Lower leg skin (tissue), 4 donors: ENCODE results near the gene WIZ. TPM values are rescaled to one million over a fixed set of nuclear protein-coding genes. Genes with fewer than 3 reads are reported as not detected.

Experiments
- DNase-seq, 2 donors: peaks; one replicate each; pipeline ENCODE4 v3.0.0-alpha.2; 2019; ENCODE audit warnings: low spot score in 2 of 2
- H3K4me3 ChIP-seq: fragments of 200-600 bp; sonication (generic); 2 replicates; pipeline ENCODE4 v1.5.1; 2017; ENCODE audit warnings: mild to moderate bottlenecking, low read depth; ENCODE audit not compliant: poor library complexity, severe bottlenecking
- CTCF ChIP-seq, 3 donors: fragments of 450-650 bp; IDR thresholded peaks; one replicate each; pipeline ENCODE4 v1.5.1; 2016; ENCODE audit warnings: antibody characterized with exemption in 3 of 3, mild to moderate bottlenecking in 3 of 3, moderate library complexity in 2 of 3
- POLR2A ChIP-seq, 2 donors: fragments of 450-650 bp; IDR thresholded peaks; one replicate each; pipeline ENCODE4 v1.6.1; 2016 to 2017; ENCODE audit warnings: antibody characterized with exemption in 2 of 2, mild to moderate bottlenecking in 1 of 2, moderate library complexity in 1 of 2
- WGBS, 2 donors: methylation state at CpG; one replicate each; pipeline ENCODE4 v1.1.5; 2018; 5-methylcytosine and 5-hydroxymethylcytosine counted together
- intact Hi-C: fragments of 100-400 bp; cut with DNase I; formaldehyde crosslinking; loops from one replicate; pipeline ENCODE4 v1.15.0; 2023; ENCODE audit warnings: low total_unique reads
- total RNA-seq, 4 donors: library from RNA; depleted of rRNA; stranded (reverse); fragments of >200 nt; gene quantifications; one replicate each; pipeline ENCODE4 v1.1.0, GENCODE V29; 2016

The WIZ gene
- total RNA-seq, 4 donors from 2014 or later = 28.4 to 52.9 (median 43.8) TPM

GRCh38 chr19:15436012-15436825 lies 13.5 kb downstream of the WIZ start:
- intact Hi-C loops = no loop called here
- no peak for TF ChIP-seq POLR2A (IDR thresholded peaks at IDR 0.05)
- 87% methylated on average over 9 to 10 of the region's 10 CpGs for WGBS, 2 donors

GRCh38 chr19:15433519-15434069 lies 16.2 kb downstream of the WIZ start:
- TF ChIP-seq POLR2A (IDR thresholded peaks at IDR 0.05) = no peak
- no peak for TF ChIP-seq CTCF (IDR thresholded peaks at IDR 0.05)
- no peak for DNase-seq
- H3K4me3 ChIP-seq = no peak overlapping the region
- intact Hi-C loops = no loop called here
- WGBS, 2 donors = 56 to 64% methylated on average over 8 of the region's 8 CpGs

More at GRCh38 chr19:15436012-15436825, 13.5 kb downstream of the WIZ start:
- DNase-seq = no peak
- H3K4me3 ChIP-seq = no peak overlapping the region

- intact Hi-C loops = no loop called here
- TF ChIP-seq POLR2A (IDR thresholded peaks at IDR 0.05) = no peak
- 0 to 1% methylated on average over 41 to 46 of the region's 75 CpGs for WGBS, 2 donors
- peak overlapping the region; percentile 69 for H3K4me3 ChIP-seq
- DNase-seq = peak; percentile 80 to 96
Observed at GRCh38 chr19:15432629-15433518, 16.9 kb downstream of the WIZ start.

GRCh38 chr19:15432018-15432494 lies 17.7 kb downstream of the WIZ start:
- intact Hi-C loops = no loop called here
- WGBS, 2 donors = 1% methylated on average over 18 to 26 of the region's 44 CpGs
- H3K4me3 ChIP-seq = peak overlapping the region; percentile 82
- no peak for TF ChIP-seq CTCF (IDR thresholded peaks at IDR 0.05)
- TF ChIP-seq POLR2A (IDR thresholded peaks at IDR 0.05) = no peak
- no peak for DNase-seq

- intact Hi-C loops = no loop called here
- 6 to 13% methylated on average over 7 of the region's 7 CpGs for WGBS, 2 donors
- no peak for TF ChIP-seq POLR2A (IDR thresholded peaks at IDR 0.05)
- TF ChIP-seq CTCF (IDR thresholded peaks at IDR 0.05) = no peak
- peak overlapping the region; percentile 82 for H3K4me3 ChIP-seq
- DNase-seq = no peak
Observed at GRCh38 chr19:15431396-15432017, 18.2 kb downstream of the WIZ start.

GRCh38 chr19:15430526-15431120 lies 19.1 kb downstream of the WIZ start:
- TF ChIP-seq CTCF (IDR thresholded peaks at IDR 0.05) (no peak), POLR2A (IDR thresholded peaks at IDR 0.05) (no peak)
- no peak overlapping the region for H3K4me3 ChIP-seq
- DNase-seq = no peak
- 43 to 44% methylated on average over 10 of the region's 10 CpGs for WGBS, 2 donors
- intact Hi-C loops = no loop called here
